Natural killer cell (primary cell): Measurements from ENCODE around the gene PLA2G6. TPM values are rescaled to one million over a fixed set of nuclear protein-coding genes. Genes with fewer than 3 reads are reported as not detected.

Source experiments
- ATAC-seq, 3 donors: fragments of 150-1000 bp in 2 of 3; fragments of 200-7000 bp in 1 of 3; cut with Tn5 transposase; 1 replicate in 1 of 3; 2 replicates in 2 of 3; pipeline ENCODE4 v1.10.0; 2021; ENCODE audit warnings: mild to moderate bottlenecking in 2 of 3, moderate library complexity in 2 of 3
- DNase-seq, 2 donors: peaks; one replicate each; pipeline versions ENCODE4 v3.0.0 to v3.0.0-alpha.2; 2013 to 2021; ENCODE audit warnings: mixed read lengths in 1 of 2
- H3K27ac ChIP-seq: one replicate; pipeline ENCODE4 v1.5.1; 2013; ENCODE audit warnings: mild to moderate bottlenecking, low read length
- H3K27me3 ChIP-seq: one replicate; pipeline ENCODE4 v1.6.1; 2013; ENCODE audit warnings: low read length; ENCODE audit not compliant: control insufficient read depth, insufficient read depth
- H3K36me3 ChIP-seq: one replicate; pipeline ENCODE4 v1.6.1; 2013; ENCODE audit warnings: low read length; ENCODE audit not compliant: control insufficient read depth, insufficient read depth
- H3K4me1 ChIP-seq: one replicate; pipeline ENCODE4 v1.6.1; 2013; ENCODE audit warnings: low read length; ENCODE audit not compliant: control insufficient read depth, insufficient read depth
- H3K4me3 ChIP-seq: one replicate; pipeline ENCODE4 v1.5.1; 2013; ENCODE audit warnings: low read length
- H3K9me3 ChIP-seq: one replicate; pipeline ENCODE4 v1.6.1; 2013; ENCODE audit warnings: low read length; ENCODE audit not compliant: control insufficient read depth, insufficient read depth
- H3K27ac Mint-ChIP-seq, 2 donors: one replicate each; pipeline ENCODE4 v1.8.0; 2022; ENCODE audit warnings: mild to moderate bottlenecking in 2 of 2, mixed read lengths in 2 of 2, moderate library complexity in 1 of 2
- H3K27me3 Mint-ChIP-seq, 2 donors: one replicate each; pipeline ENCODE4 v1.8.0; 2022; ENCODE audit warnings: low read depth in 2 of 2, mixed read lengths in 2 of 2
- H3K36me3 Mint-ChIP-seq: one replicate; pipeline ENCODE4 v1.8.0; 2022; ENCODE audit warnings: mixed read lengths
- H3K4me1 Mint-ChIP-seq, 2 donors: one replicate each; pipeline ENCODE4 v1.8.0; 2022; ENCODE audit warnings: mixed read lengths in 2 of 2
- H3K4me3 Mint-ChIP-seq: one replicate; pipeline ENCODE4 v1.8.0; 2022; ENCODE audit warnings: mild to moderate bottlenecking, moderate library complexity, mixed read lengths
- H3K9me3 Mint-ChIP-seq, 2 donors: one replicate each; pipeline ENCODE4 v1.8.0; 2022; ENCODE audit warnings: mixed read lengths in 2 of 2
- CTCF ChIP-seq: fragments of 200-600 bp; IDR thresholded peaks from one replicate; pipeline ENCODE4 v1.8.0; 2022; ENCODE audit warnings: antibody characterized with exemption
- WGBS: methylation state at CpG from one replicate; pipeline ENCODE4 v1.1.7; 2013; ENCODE audit warnings: missing lambda C conversion rate; ENCODE audit not compliant: insufficient coverage; 5-methylcytosine and 5-hydroxymethylcytosine counted together
- intact Hi-C: fragments of 100-400 bp; cut with micrococcal nuclease; formaldehyde crosslinking; loops from one replicate; pipeline ENCODE4 v1.14.2; 2022
- total RNA-seq, 4 donors: library from RNA; stranded (reverse); fragments of 120-200 nt in 1 of 4; gene quantifications; one replicate each; pipeline versions ENCODE4 v1.2.3 to v1.2.4, GENCODE V29; 2013 to 2022

Gene PLA2G6
- total RNA-seq, 3 donors from 2014 or later (not counting 1 experiment from before 2014, with no cell fraction given) = 137 to 167 (median 145) TPM

- Mint-ChIP-seq H3K36me3 (no peaks in the 10 kb centered on the region), H3K27ac (no peak overlapping the region), H3K4me1 (no peaks in the 10 kb centered on the region), H3K9me3 (no peaks in the 10 kb centered on the region), H3K4me3 (no peak overlapping the region), H3K27me3 (no peaks in the 10 kb centered on the region)
- no peaks in the 10 kb centered on the region for H3K9me3 ChIP-seq
- no peak for TF ChIP-seq CTCF
- H3K27ac ChIP-seq = no peak overlapping the region
- no peak for ATAC-seq
- intact Hi-C loops = no loop called here
- H3K27me3 ChIP-seq = no peaks in the 10 kb centered on the region
- H3K36me3 ChIP-seq = peaks cover 35% of the 10 kb centered on the region
- no peak overlapping the region for H3K4me3 ChIP-seq
- DNase-seq = no peak
- WGBS = 98% methylated on average over 28 of the region's 28 CpGs
- H3K4me1 ChIP-seq = no peaks in the 10 kb centered on the region
Measured at GRCh38 chr22:38073150-38074130, 108.2 kb downstream of the PLA2G6 start.

- Mint-ChIP-seq H3K4me1 (no peaks in the 10 kb centered on the region), H3K27ac (no peak overlapping the region)
Measured at GRCh38 chr22:38072322-38073149, 109.1 kb downstream of the PLA2G6 start.

GRCh38 chr22:38071421-38072321 lies 110.0 kb downstream of the PLA2G6 start:
- ATAC-seq (no peak), DNase-seq (no peak)
- Mint-ChIP-seq H3K4me1 (no peaks in the 10 kb centered on the region), H3K27ac (no peak overlapping the region), H3K27me3 (no peaks in the 10 kb centered on the region), H3K36me3 (no peaks in the 10 kb centered on the region), H3K4me3 (no peak overlapping the region), H3K9me3 (no peaks in the 10 kb centered on the region)
- H3K4me1 ChIP-seq = no peaks in the 10 kb centered on the region
- intact Hi-C loops = no loop called here
- H3K27me3 ChIP-seq = no peaks in the 10 kb centered on the region
- 95% methylated on average over 22 of the region's 22 CpGs for WGBS
- H3K27ac ChIP-seq = no peak overlapping the region
- no peak overlapping the region for H3K4me3 ChIP-seq
- TF ChIP-seq CTCF = no peak
- no peaks in the 10 kb centered on the region for H3K9me3 ChIP-seq
- H3K36me3 ChIP-seq = peaks cover 47% of the 10 kb centered on the region

More at GRCh38 chr22:38072322-38073149, 109.1 kb downstream of the PLA2G6 start:
- no peak overlapping the region for H3K4me3 ChIP-seq
- ATAC-seq (no peak), DNase-seq (no peak)
- H3K27ac ChIP-seq = no peak overlapping the region
- H3K36me3 Mint-ChIP-seq = no peaks in the 10 kb centered on the region
- intact Hi-C loops = no loop called here
- no peaks in the 10 kb centered on the region for H3K9me3 Mint-ChIP-seq
- no peaks in the 10 kb centered on the region for H3K9me3 ChIP-seq
- H3K4me1 ChIP-seq = no peaks in the 10 kb centered on the region
- 96% methylated on average over 25 of the region's 25 CpGs for WGBS
- no peaks in the 10 kb centered on the region for H3K27me3 Mint-ChIP-seq
- no peak for TF ChIP-seq CTCF
- H3K36me3 ChIP-seq = peaks cover 43% of the 10 kb centered on the region
- no peak overlapping the region for H3K4me3 Mint-ChIP-seq
- no peaks in the 10 kb centered on the region for H3K27me3 ChIP-seq
